GM12892 (cell line): Measurements from ENCODE around the gene PIP4K2B.

Experiments used
- POLR2A ChIP-seq: IDR thresholded peaks from 2 replicates; pipeline ENCODE4 v1.6.1; 2011; ENCODE audit warnings: low read depth, low read length, control low read depth
- TAF1 ChIP-seq: IDR thresholded peaks from 2 replicates; pipeline ENCODE4 v1.6.1; 2011; ENCODE audit warnings: low read depth, mild to moderate bottlenecking, control low read depth, low read length, borderline replicate concordance

GRCh38 chr17:38783227-38783626 lies 16.1 kb downstream of the PIP4K2B start:
- TF ChIP-seq POLR2A (no peak), TAF1 (no peak)
